HEK293 (cell line): Measurements from ENCODE around the gene ITPRIPL2.

Source experiments
- CTCF ChIA-PET: fragments of 350-600 bp; formaldehyde crosslinking; extraction: SDS; loops from one replicate; lab custom pipeline; 2021; ENCODE audit warnings: antibody characterized with exemption; lab: Yijun Ruan, JAX
- POLR2A ChIA-PET: fragments of 300-600 bp; formaldehyde crosslinking; extraction: SDS; loops from one replicate; lab custom pipeline; 2020; ENCODE audit warnings: antibody characterized with exemption, inconsistent platforms; lab: Yijun Ruan, JAX
- H3K27ac ChIP-seq: fragments of 200-500 bp; sonication (Bioruptor generic); 2 replicates; pipeline ENCODE4 v1.5.1; 2014; ENCODE audit warnings: low read depth, low read length, control low read depth, inconsistent platforms; ENCODE audit errors: extremely low read depth
- H3K36me3 ChIP-seq, 2 experiments: fragments of 200-500 bp in 1 of 2; sonication (Bioruptor generic) in 1 of 2; 1 replicate in 1 of 2; 2 replicates in 1 of 2; pipeline ENCODE4 v1.5.1; 2014 to 2017; ENCODE audit warnings: inconsistent platforms in 2 of 2, low read length in 2 of 2; ENCODE audit not compliant: control insufficient read depth in 2 of 2, insufficient read depth in 1 of 2
- H3K4me1 ChIP-seq: fragments of 200-500 bp; sonication (Bioruptor generic); 2 replicates; pipeline ENCODE4 v1.5.1; 2014; ENCODE audit warnings: mild to moderate bottlenecking, low read length, inconsistent platforms; ENCODE audit not compliant: control insufficient read depth, insufficient read depth
- H3K4me3 ChIP-seq: 2 replicates; pipeline ENCODE4 v1.5.1; 2011; ENCODE audit warnings: low read depth, mild to moderate bottlenecking, control low read depth, low read length, moderate library complexity
- H3K9me3 ChIP-seq: fragments of 200-500 bp; sonication (Bioruptor generic); 2 replicates; pipeline ENCODE4 v1.5.1; 2014; ENCODE audit warnings: low read depth, low read length, inconsistent platforms; ENCODE audit not compliant: control insufficient read depth, insufficient read depth
- INSM2 ChIP-seq: fragments of 450-650 bp; formaldehyde crosslinking; IDR thresholded peaks from 2 replicates; pipeline ENCODE4 v1.5.1; 2016; ENCODE audit warnings: missing biosample characterization, missing genetic modification characterization
- KLF8 ChIP-seq: fragments of 450-650 bp; formaldehyde crosslinking; IDR thresholded peaks from 2 replicates; pipeline ENCODE4 v1.5.1; 2016; ENCODE audit warnings: missing biosample characterization, missing genetic modification characterization
- MYNN ChIP-seq: fragments of 450-650 bp; formaldehyde crosslinking; IDR thresholded peaks from 2 replicates; pipeline ENCODE4 v1.5.1; 2016; ENCODE audit warnings: missing biosample characterization, missing genetic modification characterization, borderline replicate concordance
- PRDM1 ChIP-seq: fragments of 450-650 bp; formaldehyde crosslinking; IDR thresholded peaks from 2 replicates; pipeline ENCODE4; 2016; ENCODE audit warnings: missing biosample characterization, missing genetic modification characterization
- WT1 ChIP-seq: fragments of 450-650 bp; formaldehyde crosslinking; IDR thresholded peaks from 2 replicates; pipeline ENCODE4 v1.5.1; 2016; ENCODE audit warnings: missing biosample characterization, missing genetic modification characterization
- ZBTB11 ChIP-seq: fragments of 450-650 bp; formaldehyde crosslinking; conservative IDR thresholded peaks from 2 replicates; pipeline ENCODE4 v1.5.1; 2016; ENCODE audit warnings: low read depth, missing biosample characterization, missing genetic modification characterization
- ZBTB17 ChIP-seq: fragments of 450-650 bp; formaldehyde crosslinking; IDR thresholded peaks from 2 replicates; pipeline ENCODE4 v1.5.1; 2016; ENCODE audit warnings: missing biosample characterization, missing genetic modification characterization
- ZBTB20 ChIP-seq: fragments of 450-650 bp; formaldehyde crosslinking; IDR thresholded peaks from 2 replicates; pipeline ENCODE4 v1.5.1; 2016; ENCODE audit warnings: missing biosample characterization, missing genetic modification characterization
- ZFHX2 ChIP-seq: fragments of 450-650 bp; formaldehyde crosslinking; conservative IDR thresholded peaks from 2 replicates; pipeline ENCODE4 v1.5.1; 2016; ENCODE audit warnings: missing biosample characterization, missing genetic modification characterization
- ZNF121 ChIP-seq: fragments of 450-650 bp; formaldehyde crosslinking; IDR thresholded peaks from 2 replicates; pipeline ENCODE4 v1.5.1; 2016; ENCODE audit warnings: missing biosample characterization, missing genetic modification characterization
- ZNF16 ChIP-seq: fragments of 450-650 bp; formaldehyde crosslinking; IDR thresholded peaks from 2 replicates; pipeline ENCODE4 v1.5.1; 2016; ENCODE audit warnings: low read depth, missing biosample characterization, missing genetic modification characterization
- ZNF335 ChIP-seq: fragments of 450-650 bp; formaldehyde crosslinking; conservative IDR thresholded peaks from 2 replicates; pipeline ENCODE4 v1.5.1; 2016; ENCODE audit warnings: missing biosample characterization, missing genetic modification characterization
- ZNF571 ChIP-seq: fragments of 450-650 bp; formaldehyde crosslinking; IDR thresholded peaks from 2 replicates; pipeline ENCODE4 v1.5.0; 2017; ENCODE audit warnings: missing biosample characterization, missing genetic modification characterization
- ZNF629 ChIP-seq: fragments of 450-650 bp; formaldehyde crosslinking; IDR thresholded peaks from 2 replicates; pipeline ENCODE4 v1.5.1; 2017; ENCODE audit warnings: missing biosample characterization, missing genetic modification characterization
- ZNF639 ChIP-seq: fragments of 450-650 bp; formaldehyde crosslinking; IDR thresholded peaks from 2 replicates; pipeline ENCODE4 v1.5.1; 2016; ENCODE audit warnings: missing biosample characterization, missing genetic modification characterization
- ZNF837 ChIP-seq: fragments of 450-650 bp; formaldehyde crosslinking; IDR thresholded peaks from 2 replicates; pipeline ENCODE4 v1.5.1; 2016; ENCODE audit warnings: missing biosample characterization, missing genetic modification characterization
- ZSCAN30 ChIP-seq: fragments of 450-650 bp; IDR thresholded peaks from 2 replicates; pipeline ENCODE4 v1.5.1; 2018; ENCODE audit warnings: missing biosample characterization, mild to moderate bottlenecking, missing genetic modification characterization, moderate library complexity

ITPRIPL2 gene

GRCh38 chr16:19067349-19068236 is 46.2 kb upstream of the ITPRIPL2 start, which contains the start of gene COQ7 (continued):
- TF ChIP-seq INSM2 (tag by site-specific recombination) (peak; percentile 82), ZNF121 (no peak), MYNN (peak; percentile 13; the same call in 1 of the 2 replicates), ZFHX2 (tag by site-specific recombination) (peak; percentile 59), ZNF639 (tag by site-specific recombination) (peak; percentile 86), ZNF629 (tag by site-specific recombination) (peak; percentile 100), ZNF16 (tag by site-specific recombination) (no peak), PRDM1 (peak; percentile 20; the same call in 1 of the 2 replicates), ZSCAN30 (tag by site-specific recombination) (peak; percentile 70), ZNF571 (tag by site-specific recombination) (no peak), ZBTB11 (tag by site-specific recombination) (peak; percentile 74), KLF8 (tag by site-specific recombination) (peak; percentile 89), ZNF837 (tag by site-specific recombination) (no peak)
- TF ChIP-seq, all 188 proteins: peak for 67

- POLR2A ChIA-PET, result interaction anchor here (0.7 to 1.7 kb wide), 5 partner anchors 69 to 487 kb away, joined by 3 to 9 read pairs (median 5); partner anchors contain the start of genes ARL6IP1, RPS15A and SMG1
- H3K9me3 ChIP-seq, result no peaks in the 10 kb centered on the region
- peak overlapping the region; percentile 82 for H3K4me3 ChIP-seq
- 0 out of 2 replicates have a peak, but pooled peaks have one; percentile 11 for TF ChIP-seq ZBTB17 (tag by site-specific recombination)
- TF ChIP-seq ZBTB20 (tag by site-specific recombination), result peak; percentile 96
- peak; percentile 62 for TF ChIP-seq ZNF335 (tag by site-specific recombination)
- no peak for TF ChIP-seq WT1 (tag by site-specific recombination)
- H3K27ac ChIP-seq, result peak overlapping the region; percentile 82
- peaks cover 7 to 18% of the 10 kb centered on the region in 2 experiments; a peak in 2 of 3 replicates for H3K36me3 ChIP-seq
- CTCF ChIA-PET, result interaction anchor here (6.3 kb wide), 1 partner anchor 85 kb away, joined by 53 read pairs; the partner anchor contains the start of gene TMC7
- no peaks in the 10 kb centered on the region for H3K4me1 ChIP-seq
Observed at GRCh38 chr16:19068237-19068815, 45.4 kb upstream of the ITPRIPL2 start.
